HUES48 (cell line): ENCODE data around the gene CSRNP3.

Experiments
- H3K27ac ChIP-seq: one replicate; pipeline ENCODE4 v1.7.0; 2013; ENCODE audit warnings: low read depth, low read length, inconsistent platforms
- H3K27me3 ChIP-seq: 2 replicates; pipeline ENCODE4 v1.6.1; 2013; ENCODE audit warnings: mild to moderate bottlenecking, low read length; ENCODE audit not compliant: control insufficient read depth, insufficient read depth
- H3K36me3 ChIP-seq: 2 replicates; pipeline ENCODE4 v1.6.1; 2013; ENCODE audit warnings: low read length; ENCODE audit not compliant: control insufficient read depth, insufficient read depth
- H3K4me1 ChIP-seq: 2 replicates; pipeline ENCODE4 v1.6.1; 2013; ENCODE audit warnings: mild to moderate bottlenecking, low read length; ENCODE audit not compliant: control insufficient read depth, insufficient read depth
- H3K4me3 ChIP-seq: 2 replicates; pipeline ENCODE4 v1.5.1; 2013; ENCODE audit warnings: mild to moderate bottlenecking, low read depth, low read length
- H3K9ac ChIP-seq: 2 replicates; pipeline ENCODE4 v1.6.1; 2013; ENCODE audit warnings: mild to moderate bottlenecking, low read depth, low read length, moderate library complexity
- H3K9me3 ChIP-seq: 2 replicates; pipeline ENCODE4 v1.6.1; 2013; ENCODE audit warnings: low read length; ENCODE audit not compliant: control insufficient read depth, insufficient read depth

CSRNP3 gene

GRCh38 chr2:165567273-165567672 is 97.8 kb downstream of the CSRNP3 start:
- Histone ChIP-seq H3K36me3 (no peaks in the 10 kb centered on the region), H3K4me1 (peaks cover 4% of the 10 kb centered on the region), H3K27me3 (no peaks in the 10 kb centered on the region), H3K4me3 (no peak overlapping the region), H3K27ac (no peak overlapping the region), H3K9ac (no peak overlapping the region), H3K9me3 (no peaks in the 10 kb centered on the region)

- Histone ChIP-seq H3K4me1 (peaks cover 3% of the 10 kb centered on the region; the same call in 1 of the 2 replicates), H3K9me3 (no peaks in the 10 kb centered on the region), H3K4me3 (no peak overlapping the region), H3K27ac (no peak overlapping the region), H3K27me3 (no peaks in the 10 kb centered on the region), H3K36me3 (no peaks in the 10 kb centered on the region), H3K9ac (no peak overlapping the region)
Measured at GRCh38 chr2:165568361-165568760, 98.9 kb downstream of the CSRNP3 start.

GRCh38 chr2:165571477-165571876 is 102.0 kb downstream of the CSRNP3 start:
- no peak overlapping the region for H3K27ac ChIP-seq
- no peaks in the 10 kb centered on the region for H3K9me3 ChIP-seq
- H3K9ac ChIP-seq: no peak overlapping the region
- H3K27me3 ChIP-seq: no peaks in the 10 kb centered on the region
- no peaks in the 10 kb centered on the region for H3K36me3 ChIP-seq
- H3K4me1 ChIP-seq: peaks cover 19% of the 10 kb centered on the region
- H3K4me3 ChIP-seq: no peak overlapping the region

GRCh38 chr2:165572151-165572550 is 102.7 kb downstream of the CSRNP3 start:
- H3K36me3 ChIP-seq: no peaks in the 10 kb centered on the region
- H3K4me1 ChIP-seq: peaks cover 19% of the 10 kb centered on the region
- H3K27me3 ChIP-seq: no peaks in the 10 kb centered on the region
- H3K4me3 ChIP-seq: no peak overlapping the region
- no peaks in the 10 kb centered on the region for H3K9me3 ChIP-seq
- H3K27ac ChIP-seq: no peak overlapping the region
- no peak overlapping the region for H3K9ac ChIP-seq

GRCh38 chr2:165573534-165574461 is 104.3 kb downstream of the CSRNP3 start:
- Histone ChIP-seq H3K9ac (no peak overlapping the region), H3K4me1 (peaks cover 19% of the 10 kb centered on the region), H3K27me3 (no peaks in the 10 kb centered on the region), H3K9me3 (no peaks in the 10 kb centered on the region), H3K4me3 (peak overlapping the region; percentile 63), H3K36me3 (no peaks in the 10 kb centered on the region), H3K27ac (peak overlapping the region; percentile 21)

- Histone ChIP-seq H3K4me3 (no peak overlapping the region), H3K9ac (no peak overlapping the region), H3K27me3 (no peaks in the 10 kb centered on the region), H3K9me3 (no peaks in the 10 kb centered on the region), H3K4me1 (peaks cover 20% of the 10 kb centered on the region), H3K36me3 (no peaks in the 10 kb centered on the region), H3K27ac (no peak overlapping the region)
Measured at GRCh38 chr2:165575044-165575615, 105.6 kb downstream of the CSRNP3 start.

GRCh38 chr2:165576409-165577154 is 107.1 kb downstream of the CSRNP3 start:
- Histone ChIP-seq H3K27me3 (no peaks in the 10 kb centered on the region), H3K4me1 (peaks cover 32% of the 10 kb centered on the region), H3K9me3 (no peaks in the 10 kb centered on the region), H3K9ac (no peak overlapping the region), H3K4me3 (no peak overlapping the region), H3K27ac (no peak overlapping the region), H3K36me3 (no peaks in the 10 kb centered on the region)

GRCh38 chr2:165582409-165582808 is 112.9 kb downstream of the CSRNP3 start:
- Histone ChIP-seq H3K9me3 (no peaks in the 10 kb centered on the region), H3K4me3 (no peak overlapping the region), H3K4me1 (peaks cover 17% of the 10 kb centered on the region), H3K27me3 (no peaks in the 10 kb centered on the region), H3K27ac (no peak overlapping the region), H3K9ac (no peak overlapping the region), H3K36me3 (no peaks in the 10 kb centered on the region)

GRCh38 chr2:165582863-165583506 is 113.5 kb downstream of the CSRNP3 start:
- Histone ChIP-seq H3K4me1 (peaks cover 17% of the 10 kb centered on the region), H3K27me3 (no peaks in the 10 kb centered on the region), H3K4me3 (no peak overlapping the region), H3K36me3 (no peaks in the 10 kb centered on the region), H3K27ac (no peak overlapping the region), H3K9ac (no peak overlapping the region), H3K9me3 (no peaks in the 10 kb centered on the region)

- Histone ChIP-seq H3K27me3 (no peaks in the 10 kb centered on the region), H3K9ac (no peak overlapping the region), H3K4me3 (no peak overlapping the region), H3K36me3 (no peaks in the 10 kb centered on the region), H3K4me1 (peaks cover 17% of the 10 kb centered on the region), H3K27ac (no peak overlapping the region), H3K9me3 (no peaks in the 10 kb centered on the region)
Measured at GRCh38 chr2:165584126-165584654, 114.7 kb downstream of the CSRNP3 start.
